ENCODE results near the gene ANTXR2.

ANTXR2 gene

GRCh38 chr4:79948261-79948660 lies 124.8 kb downstream of the ANTXR2 start:
- no peak for TF ChIP-seq CTCF (IDR thresholded peaks at IDR 0.05; ENCODE audit: low read depth, low read length)
- no peak overlapping the region for H3K4me3 ChIP-seq (replicated peaks in 1 of 2; ENCODE audit: low read depth in 2 of 2, low read length in 2 of 2)
- DNase-seq (ENCODE audit: low read depth in 2 of 2) = no peak

- TF ChIP-seq CTCF (IDR thresholded peaks at IDR 0.05; ENCODE audit: low read depth, low read length) = no peak
- no peak for DNase-seq (ENCODE audit: low read depth in 2 of 2)
These were observed 125.6 kb downstream of the ANTXR2 start for GRCh38 chr4:79947386-79947785.

GRCh38 chr4:79935274-79935673 lies 137.8 kb downstream of the ANTXR2 start:
- H3K4me3 ChIP-seq (replicated peaks in 1 of 2; ENCODE audit: low read depth in 2 of 2, low read length in 2 of 2) = no peak overlapping the region
- TF ChIP-seq CTCF (IDR thresholded peaks at IDR 0.05; ENCODE audit: low read depth, low read length) = no peak
- no peak for DNase-seq (ENCODE audit: low read depth in 2 of 2)

More at GRCh38 chr4:79947386-79947785, 125.6 kb downstream of the ANTXR2 start:
- H3K4me3 ChIP-seq (replicated peaks in 1 of 2; ENCODE audit: low read depth in 2 of 2, low read length in 2 of 2) = no peak overlapping the region

DNA sequence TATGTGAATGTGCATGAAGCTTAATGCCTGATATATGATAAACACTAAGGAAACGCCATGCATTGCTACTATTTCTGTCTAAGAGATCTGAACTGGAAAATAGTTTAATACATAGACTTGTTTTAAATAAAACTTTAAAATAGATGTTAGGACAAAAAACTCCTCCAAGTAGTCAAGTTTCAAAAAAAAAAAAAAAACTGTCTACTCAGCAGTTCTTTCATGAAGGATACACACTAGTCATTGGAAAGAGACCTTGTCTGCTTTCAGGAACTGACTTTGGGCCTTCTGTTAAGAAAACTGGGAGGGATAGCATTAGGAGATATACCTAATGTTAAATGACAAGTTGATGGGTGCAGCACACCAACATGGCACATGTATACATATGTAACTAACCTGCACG lies 138.4 kb downstream of the ANTXR2 start:
- TF ChIP-seq CTCF (IDR thresholded peaks at IDR 0.05; ENCODE audit: low read depth, low read length) = no peak
- DNase-seq (ENCODE audit: low read depth in 2 of 2) = no peak

GRCh38 chr4:79927931-79928330 lies 145.1 kb downstream of the ANTXR2 start:
- H3K4me3 ChIP-seq (replicated peaks in 1 of 2; ENCODE audit: low read depth in 2 of 2, low read length in 2 of 2) = no peak overlapping the region
- no peak for DNase-seq (ENCODE audit: low read depth in 2 of 2)
- no peak for TF ChIP-seq CTCF (IDR thresholded peaks at IDR 0.05; ENCODE audit: low read depth, low read length)

More for the DNA sequence above, 138.4 kb downstream of the ANTXR2 start:
- no peak overlapping the region for H3K4me3 ChIP-seq (replicated peaks in 1 of 2; ENCODE audit: low read depth in 2 of 2, low read length in 2 of 2)

DNA sequence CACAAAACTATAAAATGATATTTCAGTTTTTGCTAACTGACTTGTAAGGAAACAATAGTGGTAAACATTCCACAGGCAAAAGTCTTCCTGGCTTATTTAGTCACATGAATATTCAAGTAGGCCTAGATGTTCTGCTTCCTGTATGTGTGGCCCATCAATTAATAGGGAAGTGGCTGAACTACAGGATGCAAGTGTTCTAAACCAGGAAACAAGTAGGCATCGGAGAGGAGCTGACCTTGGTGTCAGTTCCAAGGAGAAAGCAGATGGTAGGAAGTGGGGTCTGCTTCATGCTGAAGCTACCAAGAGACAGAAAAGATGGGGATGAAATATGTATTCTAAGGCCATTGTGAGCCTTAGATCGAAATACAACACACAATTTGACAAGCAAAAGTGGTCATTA lies 149.7 kb downstream of the ANTXR2 start:
- no peak overlapping the region for H3K4me3 ChIP-seq (replicated peaks in 1 of 2; ENCODE audit: low read depth in 2 of 2, low read length in 2 of 2)
- TF ChIP-seq CTCF (IDR thresholded peaks at IDR 0.05; ENCODE audit: low read depth, low read length) = no peak
- DNase-seq (ENCODE audit: low read depth in 2 of 2) = no peak

GRCh38 chr4:79922011-79922410 lies 151.0 kb downstream of the ANTXR2 start:
- H3K4me3 ChIP-seq (replicated peaks in 1 of 2; ENCODE audit: low read depth in 2 of 2, low read length in 2 of 2) = no peak overlapping the region
- DNase-seq (ENCODE audit: low read depth in 2 of 2) = no peak
- TF ChIP-seq CTCF (IDR thresholded peaks at IDR 0.05; ENCODE audit: low read depth, low read length) = no peak

Measured in cardiac fibroblast (primary cell).